ENCODE measurements around the gene GRID1. TPM values are rescaled to one million over a fixed set of nuclear protein-coding genes. Genes with fewer than 3 reads are reported as not detected.

GRID1 gene
- total RNA-seq, 4 donors from 2014 or later = 17.2 to 28.1 (median 23.6) TPM

GRCh38 chr10:86263209-86263608, 103.4 kb downstream of the GRID1 start:
- H3K27me3 ChIP-seq = no peaks in the 10 kb centered on the region
- intact Hi-C loops (cut with DNase I) = loop anchor here (5.0 kb wide), 1 partner anchor 99 kb away; no protein-coding TSS in a partner anchor
- H3K27ac ChIP-seq = no peak overlapping the region
- no peak for DNase-seq
- H3K36me3 ChIP-seq = no peaks in the 10 kb centered on the region
- TF ChIP-seq CTCF (IDR thresholded peaks at IDR 0.05) = no peak
- TF ChIP-seq POLR2A (IDR thresholded peaks at IDR 0.05) = no peak
- 65 to 68% methylated on average over 24 to 27 of the region's 27 CpGs for WGBS, 2 donors
- H3K4me1 ChIP-seq = peaks cover 23 to 37% of the 10 kb centered on the region in 2 donors
- H3K4me3 ChIP-seq (replicated peaks in 1 of 3) = no peak overlapping the region
- no peaks in the 10 kb centered on the region for H3K9me3 ChIP-seq

- DNase-seq = no peak
- TF ChIP-seq CTCF (IDR thresholded peaks at IDR 0.05) (no peak), POLR2A (IDR thresholded peaks at IDR 0.05) (no peak)
- Histone ChIP-seq H3K4me3 (replicated peaks in 1 of 3) (no peak overlapping the region), H3K36me3 (no peaks in the 10 kb centered on the region), H3K27ac (peak overlapping the region in 1 of 3 donors; percentile 80), H3K4me1 (peaks cover 23 to 37% of the 10 kb centered on the region in 2 donors), H3K27me3 (no peaks in the 10 kb centered on the region), H3K9me3 (no peaks in the 10 kb centered on the region)
- 51 to 52% methylated on average over 26 to 28 of the region's 29 CpGs for WGBS, 2 donors
- intact Hi-C loops (cut with DNase I) = loop anchor here (5.0 kb wide), 1 partner anchor 100 kb away; no protein-coding TSS in a partner anchor
These were observed 103.9 kb downstream of the GRID1 start for GRCh38 chr10:86262688-86263181.

- intact Hi-C loops (cut with DNase I) = loop anchor here (5.0 kb wide), 1 partner anchor 100 kb away; no protein-coding TSS in a partner anchor
- H3K27me3 ChIP-seq = no peaks in the 10 kb centered on the region
- H3K4me1 ChIP-seq = peaks cover 23 to 37% of the 10 kb centered on the region in 2 donors
These were observed 104.5 kb downstream of the GRID1 start for GRCh38 chr10:86261941-86262687.

DNA sequence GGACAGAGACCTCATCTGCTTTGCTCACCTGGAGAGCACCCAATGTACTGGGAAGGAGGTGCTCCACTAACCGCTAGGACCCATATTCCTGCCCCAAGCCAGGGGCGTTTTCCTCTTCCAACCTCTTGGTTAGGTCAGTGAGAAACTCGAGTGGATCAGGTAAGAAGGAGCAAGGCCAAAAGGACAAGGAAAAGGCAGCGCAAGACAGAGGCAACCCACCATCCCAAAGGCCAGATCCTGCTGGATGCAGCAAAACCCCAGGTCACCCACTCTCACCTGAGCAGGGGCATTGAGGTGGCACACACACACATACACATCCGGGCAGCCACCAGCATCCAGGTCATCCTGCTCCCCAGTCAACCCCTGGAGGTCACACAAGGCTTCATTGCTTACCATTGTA, 105.1 kb downstream of the GRID1 start:
- WGBS, 2 donors = 78 to 93% methylated on average over 5 of the region's 5 CpGs
- Histone ChIP-seq H3K27me3 (no peaks in the 10 kb centered on the region), H3K4me1 (peaks cover 23 to 37% of the 10 kb centered on the region in 2 donors), H3K4me3 (replicated peaks in 1 of 3) (no peak overlapping the region), H3K27ac (peak overlapping the region in 1 of 3 donors; percentile 80), H3K9me3 (no peaks in the 10 kb centered on the region), H3K36me3 (no peaks in the 10 kb centered on the region)
- no peak for DNase-seq
- intact Hi-C loops (cut with DNase I) = loop anchor here (5.0 kb wide), 1 partner anchor 101 kb away; no protein-coding TSS in a partner anchor
- TF ChIP-seq POLR2A (IDR thresholded peaks at IDR 0.05) = no peak
- TF ChIP-seq CTCF (IDR thresholded peaks at IDR 0.05) = no peak

More at GRCh38 chr10:86261941-86262687, 104.5 kb downstream of the GRID1 start:
- no peak overlapping the region for H3K4me3 ChIP-seq (replicated peaks in 1 of 3)
- H3K27ac ChIP-seq = peak overlapping the region in 2 of 3 donors; percentile 44 to 80
- 33 to 47% methylated on average over 9 to 14 of the region's 14 CpGs for WGBS, 2 donors
- no peaks in the 10 kb centered on the region for H3K36me3 ChIP-seq
- TF ChIP-seq POLR2A (IDR thresholded peaks at IDR 0.05) = no peak
- TF ChIP-seq CTCF (IDR thresholded peaks at IDR 0.05) = peak in 4 of 6 experiments; percentile 58 to 79 (median 70)
- peak; percentile 78 to 82 for DNase-seq
- no peaks in the 10 kb centered on the region for H3K9me3 ChIP-seq

GRCh38 chr10:86260564-86260963, 106.0 kb downstream of the GRID1 start:
- Histone ChIP-seq H3K27me3 (no peaks in the 10 kb centered on the region), H3K4me1 (peaks cover 23 to 35% of the 10 kb centered on the region in 2 donors), H3K36me3 (no peaks in the 10 kb centered on the region), H3K27ac (no peak overlapping the region), H3K9me3 (no peaks in the 10 kb centered on the region), H3K4me3 (replicated peaks in 1 of 3) (no peak overlapping the region)
- whole genome bisulfite sequencing, 2 donors = 68 to 69% methylated on average over 6 of the region's 6 CpGs
- TF ChIP-seq POLR2A (IDR thresholded peaks at IDR 0.05) = no peak
- no peak for TF ChIP-seq CTCF (IDR thresholded peaks at IDR 0.05)
- no peak for DNase-seq
- intact Hi-C loops (cut with DNase I) = loop anchor here (5.0 kb wide), 1 partner anchor 102 kb away; no protein-coding TSS in a partner anchor

Measured in thyroid gland (tissue), 4 donors.